SU-DHL-6 (cell line): ENCODE results near the gene PIP5K1B.

Source experiments
- CTCF ChIP-seq: fragments of 200-600 bp; sonication (generic); IDR thresholded peaks from one replicate; pipeline ENCODE4 v1.5.1; 2017; ENCODE audit warnings: antibody characterized with exemption, mild to moderate bottlenecking, low read length, moderate library complexity; ENCODE audit not compliant: insufficient read depth, poor library complexity, severe bottlenecking
- EZH2phosphoT487 ChIP-seq: fragments of 200-600 bp; sonication (generic), shearing (Covaris generic); conservative IDR thresholded peaks from 2 replicates; pipeline ENCODE4 v1.6.1; 2018; ENCODE audit warnings: mild to moderate bottlenecking, antibody characterized with exemption, low read length, moderate library complexity, mixed read lengths

GRCh38 chr9:68741234-68741633 is 36.2 kb downstream of the PIP5K1B start:
- TF ChIP-seq CTCF (no peak), EZH2phosphoT487 (no peak)
